HG02981 (cell line): ENCODE measurements around the gene PDCL2.
"Not testable (repeated sequence)": the region's sequence is repeated elsewhere in the genome, so short reads cannot be mapped to it uniquely, and the experiment has no call there.

Experiments
- ATAC-seq: cut with Tn5 transposase; IDR thresholded peaks from one replicate; pipeline ENCODE4 v1.9.1; 2021; ENCODE audit warnings: mild to moderate bottlenecking, moderate library complexity; ENCODE audit not compliant: unreplicated experiment

Gene PDCL2, protein sequence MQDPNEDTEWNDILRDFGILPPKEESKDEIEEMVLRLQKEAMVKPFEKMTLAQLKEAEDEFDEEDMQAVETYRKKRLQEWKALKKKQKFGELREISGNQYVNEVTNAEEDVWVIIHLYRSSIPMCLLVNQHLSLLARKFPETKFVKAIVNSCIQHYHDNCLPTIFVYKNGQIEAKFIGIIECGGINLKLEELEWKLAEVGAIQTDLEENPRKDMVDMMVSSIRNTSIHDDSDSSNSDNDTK

DNA sequence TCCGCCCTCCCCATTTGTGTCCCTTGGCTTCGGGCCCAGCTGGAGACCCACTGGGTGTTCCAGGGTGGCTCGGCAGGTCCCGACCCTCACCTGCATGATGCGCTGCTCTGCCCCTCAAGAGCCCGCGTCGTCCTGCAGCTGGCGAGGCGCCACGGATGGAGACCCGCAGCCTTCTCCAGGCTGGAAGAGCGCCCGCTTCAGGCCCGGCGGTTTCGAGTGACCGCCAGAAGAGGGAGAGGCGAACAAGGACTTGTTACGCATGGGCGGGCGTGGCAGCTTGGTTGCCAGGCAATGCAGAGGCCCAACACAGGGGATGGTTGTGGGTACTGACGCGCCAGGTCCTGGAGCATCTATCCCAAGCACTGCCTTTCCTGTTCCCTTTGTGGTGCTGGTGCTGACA is at the start of gene PDCL2:
PDCL2 (minus strand) TSS at position 232 of the 400 bp plus-strand sequence; CDS start at position 96, 136 bp downstream.
- ATAC-seq: no peak

DNA sequence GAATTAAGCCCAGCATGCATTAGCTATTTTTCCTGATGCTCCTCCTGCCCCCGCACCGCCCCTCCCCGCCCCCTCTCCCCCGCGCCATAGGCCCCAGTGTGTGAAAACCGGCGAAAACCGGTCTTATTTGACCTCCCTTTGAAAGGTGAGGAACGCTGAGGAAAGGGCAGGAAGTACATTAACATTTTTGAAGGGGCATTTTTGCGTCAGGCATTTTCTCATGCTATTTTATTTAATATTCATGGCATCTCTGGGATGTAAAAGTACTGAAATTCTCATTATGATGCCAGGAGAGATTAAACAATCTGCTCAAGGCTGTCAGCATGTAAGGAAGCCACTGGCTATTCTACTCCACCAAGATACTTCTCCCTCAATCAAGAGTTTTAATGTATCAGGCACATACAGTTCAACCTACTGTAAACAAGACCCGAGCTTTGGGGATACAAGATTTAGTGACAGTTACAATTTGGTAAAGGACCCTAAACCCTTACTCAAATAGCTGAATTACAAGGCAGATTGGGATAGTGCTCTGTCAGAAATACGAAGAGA is 45.3 kb upstream of the PDCL2 start:
- no peak for ATAC-seq

DNA sequence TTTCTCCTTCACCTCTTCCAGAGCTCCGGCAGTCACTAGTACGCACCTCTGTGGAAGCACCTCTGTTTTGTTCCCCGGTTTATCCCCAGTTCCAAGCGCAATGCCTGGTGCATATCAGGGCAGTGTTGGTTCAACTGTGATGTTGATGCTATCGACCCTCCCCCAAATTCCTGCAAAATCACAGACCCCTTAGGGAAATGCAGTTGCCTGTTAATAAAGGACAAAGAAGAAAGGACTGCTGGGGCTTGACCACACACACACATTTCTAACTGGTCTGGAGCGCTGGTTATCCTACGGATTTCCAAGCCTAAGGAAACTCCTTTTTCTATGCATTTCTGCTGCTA is 44.6 kb upstream of the PDCL2 start:
- no peak for ATAC-seq

DNA sequence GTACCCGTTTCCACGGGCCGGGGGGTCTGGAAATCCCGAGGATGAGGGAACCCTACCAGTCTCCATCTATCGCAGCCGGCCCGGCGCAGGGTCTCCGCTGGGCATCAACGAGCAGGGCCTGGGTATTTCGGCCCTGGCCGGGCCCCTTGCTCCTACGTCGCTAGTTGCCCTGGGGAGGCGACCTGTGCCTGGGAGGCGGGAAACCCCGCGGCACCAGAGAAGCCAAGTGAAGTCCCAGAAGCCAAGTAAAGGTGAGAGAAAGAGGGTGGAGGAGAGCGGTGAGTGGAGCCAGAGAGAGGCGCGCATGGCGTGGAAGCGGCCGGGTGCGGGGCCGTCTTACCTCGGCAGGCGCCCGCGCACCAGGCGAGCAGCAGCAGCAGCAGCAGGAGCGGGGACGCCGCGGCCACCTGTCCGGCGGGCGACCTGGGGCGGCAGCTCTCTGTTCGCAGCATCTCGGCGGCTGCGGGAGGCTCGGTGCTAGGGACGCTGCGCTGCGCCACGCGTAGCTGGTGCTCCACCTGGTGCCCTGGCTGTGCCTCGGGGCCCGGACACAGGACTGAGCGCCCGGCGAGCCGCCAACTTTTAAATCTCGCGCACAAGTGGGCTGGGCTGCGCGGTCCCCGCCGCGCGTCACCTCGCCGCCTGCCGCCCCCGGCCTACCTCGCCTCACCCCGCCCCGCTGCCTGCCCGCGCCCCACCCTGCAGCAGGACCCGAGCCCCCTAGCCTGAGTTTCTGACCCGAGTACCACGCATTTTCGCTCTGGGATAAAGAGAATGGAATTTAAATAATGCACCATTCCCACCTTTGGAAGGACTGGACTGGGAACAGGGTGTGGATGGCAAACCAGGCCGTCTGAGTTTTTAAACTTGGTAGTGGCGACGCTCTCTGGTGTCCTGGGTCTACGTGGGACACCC is 44.0 kb upstream of the PDCL2 start, which contains the start of gene NMU:
NMU (minus strand) TSS at position 558 of the 915 bp plus-strand sequence; CDS start at position 452, 106 bp downstream.
- peak; percentile 74 for ATAC-seq

DNA sequence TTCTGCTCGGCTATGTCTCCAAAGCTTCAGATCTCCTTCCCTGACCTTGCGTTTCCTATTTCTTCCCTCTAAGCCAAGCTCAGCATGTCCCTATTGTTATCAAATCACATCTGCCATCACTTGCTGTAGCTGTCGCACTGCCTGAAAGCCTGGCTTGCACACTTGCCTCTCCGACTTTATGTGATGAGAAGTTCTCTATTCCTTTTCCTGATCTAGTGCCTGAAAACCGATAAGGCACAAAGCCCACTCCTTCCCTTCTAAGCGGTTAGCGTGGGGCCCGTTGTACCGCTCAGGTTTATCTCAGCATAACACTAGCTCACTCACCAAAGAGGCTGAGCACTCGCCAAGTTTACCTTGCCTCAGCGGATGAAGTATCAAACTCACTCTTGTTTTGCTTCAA is 43.2 kb upstream of the PDCL2 start:
- no peak for ATAC-seq

DNA sequence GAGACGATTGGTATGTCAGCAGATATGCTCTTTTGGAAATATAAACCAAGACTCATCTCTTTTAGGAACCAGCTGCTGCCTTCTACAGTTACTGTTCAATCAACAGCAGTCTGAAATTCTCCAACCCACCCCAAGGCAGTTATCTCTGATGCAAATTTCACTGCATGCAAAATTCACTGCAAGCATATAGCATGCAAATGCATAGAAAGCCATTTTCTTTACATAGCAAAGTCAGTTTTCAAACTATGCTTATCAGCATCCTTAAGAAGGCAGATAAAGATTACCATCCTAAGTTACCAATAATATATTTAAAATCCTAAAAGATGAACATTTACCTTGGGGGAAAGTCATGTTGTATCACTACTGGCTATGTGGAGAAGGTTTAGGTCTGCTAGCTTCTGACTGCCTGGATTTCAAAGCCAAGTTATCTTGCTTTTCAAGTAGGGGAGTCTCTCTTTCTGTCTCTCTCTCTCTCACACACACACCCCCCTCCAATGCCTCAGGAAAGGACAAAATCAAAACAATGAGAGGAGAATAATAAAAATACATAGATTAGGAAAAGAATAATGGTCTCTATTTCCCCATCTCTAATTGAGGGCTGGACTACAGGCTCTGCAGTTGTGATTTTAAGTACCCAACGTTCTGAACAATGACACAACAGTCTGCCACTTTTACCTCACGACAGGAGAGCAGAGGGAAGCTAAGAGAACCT is 42.5 kb upstream of the PDCL2 start:
- ATAC-seq: no peak

DNA sequence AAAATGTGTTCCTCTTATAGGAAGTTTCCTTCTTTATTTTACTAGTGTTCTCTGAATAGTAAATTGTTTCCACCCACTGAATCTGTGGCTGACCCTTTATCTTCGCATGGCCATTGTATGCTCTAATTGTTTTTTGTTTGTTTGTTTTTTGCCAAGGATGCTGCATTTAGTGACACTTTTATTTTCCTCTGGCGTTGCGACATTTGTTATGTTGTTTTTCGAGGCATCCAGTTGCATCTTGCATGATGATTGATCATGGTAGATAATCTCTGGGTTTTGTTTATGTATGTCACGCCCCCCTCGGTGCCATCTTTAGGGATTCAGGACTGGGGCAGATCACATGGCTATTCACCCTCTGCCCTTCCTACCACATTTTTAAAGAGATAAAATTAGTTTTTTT is 41.9 kb upstream of the PDCL2 start:
- ATAC-seq: no peak

DNA sequence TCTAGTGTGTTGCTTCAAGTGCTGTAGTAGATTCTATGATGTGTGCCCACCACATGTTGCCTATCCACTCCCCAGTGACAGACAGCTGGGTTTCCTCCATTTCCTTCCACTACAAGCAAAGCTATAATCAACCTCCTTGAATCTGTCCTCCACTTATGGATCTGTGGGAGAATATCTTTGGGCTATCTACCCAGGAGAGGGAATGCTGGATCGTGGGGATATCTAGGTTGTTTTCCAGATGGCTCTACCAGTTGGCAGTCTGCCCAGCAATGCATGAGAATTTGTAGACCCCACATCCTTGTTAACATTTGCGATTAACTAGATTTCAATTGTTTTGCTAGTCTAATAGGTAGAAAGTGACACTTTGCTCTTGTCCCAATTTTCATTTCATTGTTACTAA is 33.8 kb upstream of the PDCL2 start:
- no peak for ATAC-seq

DNA sequence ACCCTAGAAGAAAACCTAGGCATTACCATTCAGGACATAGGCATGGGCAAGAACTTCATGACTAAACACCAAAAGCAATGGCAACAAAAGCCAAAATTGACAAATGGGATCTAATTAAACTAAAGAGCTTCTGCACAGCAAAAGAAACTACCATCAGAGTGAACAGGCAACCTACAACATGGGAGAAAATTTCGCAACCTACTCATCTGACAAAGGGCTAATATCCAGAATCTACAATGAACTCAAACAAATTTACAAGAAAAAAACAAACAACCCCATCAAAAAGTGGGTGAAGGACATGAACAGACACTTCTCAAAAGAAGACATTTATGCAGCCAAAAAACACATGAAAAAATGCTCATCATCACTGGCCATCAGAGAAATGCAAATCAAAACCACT is 32.0 kb upstream of the PDCL2 start:
- ATAC-seq: not testable (repeated sequence)

DNA sequence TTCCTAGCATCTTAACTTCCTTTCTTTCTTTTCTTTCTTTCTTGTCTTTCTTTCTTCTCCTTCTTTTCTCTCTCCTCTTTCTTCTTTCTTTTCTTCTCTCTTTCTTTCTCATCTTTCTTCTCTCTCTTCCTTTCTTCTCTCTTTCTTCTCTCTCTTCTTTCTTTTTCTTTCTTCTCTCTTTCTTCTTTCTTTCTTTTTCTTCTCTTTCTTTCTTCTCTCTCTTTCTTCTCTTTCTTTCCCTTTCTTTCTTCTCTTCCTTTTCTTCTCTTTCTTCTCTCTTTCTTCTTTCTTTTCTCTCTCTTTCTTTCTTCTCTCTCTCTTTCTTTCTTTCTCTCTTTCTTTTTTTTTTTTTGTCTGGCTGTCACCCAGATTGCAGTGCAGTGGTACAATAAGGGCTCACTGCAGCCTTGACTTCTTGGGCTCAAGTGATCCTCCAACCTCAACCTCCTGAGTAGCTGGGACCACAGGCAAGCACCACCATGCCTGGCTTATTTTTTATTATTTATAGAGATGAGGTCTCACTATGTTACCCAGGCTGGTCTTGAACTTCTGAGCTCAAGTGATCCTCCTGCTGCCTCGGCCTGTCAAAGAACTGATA is 26.6 kb upstream of the PDCL2 start:
- ATAC-seq: no peak

DNA sequence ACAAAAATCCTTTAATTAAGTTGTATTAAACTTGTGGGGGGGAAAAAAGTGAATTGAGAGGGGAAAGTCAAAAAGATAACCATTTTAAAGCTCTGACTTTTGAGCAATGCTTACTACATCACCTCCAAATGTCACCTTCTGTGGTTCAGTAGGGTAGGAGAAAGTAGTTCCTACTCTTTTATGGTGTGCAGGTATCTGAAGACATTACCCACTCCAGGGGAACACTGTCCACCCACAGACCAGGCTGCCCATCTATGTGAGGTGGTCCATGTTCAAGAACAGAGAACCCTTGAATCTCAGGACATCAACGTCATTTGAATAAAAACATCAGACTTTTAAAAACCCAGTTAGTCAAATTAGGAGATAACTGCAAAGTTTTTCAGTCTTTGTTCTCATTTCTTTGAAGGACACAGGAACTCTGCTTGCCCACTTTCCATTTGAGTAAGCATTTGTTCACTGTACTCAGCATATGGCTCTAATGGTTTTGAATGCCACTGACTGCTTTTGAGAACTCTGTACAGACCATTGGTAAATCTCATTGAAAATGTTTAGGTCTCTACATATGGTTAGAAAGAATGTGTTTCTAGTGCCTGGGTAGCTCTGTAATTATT is 25.6 kb upstream of the PDCL2 start:
- peak; percentile 95 for ATAC-seq

DNA sequence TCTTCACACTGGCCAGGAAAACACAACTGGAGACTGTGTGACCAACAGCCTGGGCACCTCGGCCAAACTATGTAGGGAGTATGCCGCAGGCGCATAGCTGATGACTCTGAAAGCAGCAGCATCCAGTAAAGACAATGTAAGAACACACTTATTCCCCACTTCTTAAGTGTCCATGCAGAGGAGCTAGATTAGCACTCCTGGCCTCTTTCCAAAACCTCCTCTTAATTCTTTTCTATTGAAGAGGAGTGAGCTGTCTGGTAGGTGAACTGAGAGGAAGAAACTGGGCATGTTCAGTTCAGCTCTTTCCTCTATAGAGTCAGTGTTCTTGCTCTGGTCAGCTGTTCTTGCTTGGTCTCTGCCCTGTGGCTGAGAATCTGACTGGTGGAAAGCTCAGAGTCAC is 23.0 kb upstream of the PDCL2 start:
- no peak for ATAC-seq

DNA sequence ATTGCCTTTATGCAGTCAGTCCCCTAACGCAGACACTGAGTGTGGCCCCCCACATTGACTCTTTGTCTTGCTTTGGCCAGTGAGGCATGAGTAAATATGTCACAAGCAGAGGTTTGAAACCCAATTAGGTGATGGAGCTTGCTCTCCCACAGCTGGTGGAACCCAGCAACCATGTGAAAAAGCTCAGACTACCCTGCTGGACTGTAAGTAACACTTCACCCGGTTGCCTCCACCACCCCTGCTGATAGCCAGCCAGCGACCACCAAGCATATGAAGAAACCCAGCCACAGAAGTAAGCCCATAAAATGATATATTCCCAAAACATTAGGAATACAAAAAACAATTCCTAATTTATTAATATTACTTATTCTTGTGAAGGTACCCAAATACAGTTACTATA is 21.6 kb upstream of the PDCL2 start:
- ATAC-seq: no peak

DNA sequence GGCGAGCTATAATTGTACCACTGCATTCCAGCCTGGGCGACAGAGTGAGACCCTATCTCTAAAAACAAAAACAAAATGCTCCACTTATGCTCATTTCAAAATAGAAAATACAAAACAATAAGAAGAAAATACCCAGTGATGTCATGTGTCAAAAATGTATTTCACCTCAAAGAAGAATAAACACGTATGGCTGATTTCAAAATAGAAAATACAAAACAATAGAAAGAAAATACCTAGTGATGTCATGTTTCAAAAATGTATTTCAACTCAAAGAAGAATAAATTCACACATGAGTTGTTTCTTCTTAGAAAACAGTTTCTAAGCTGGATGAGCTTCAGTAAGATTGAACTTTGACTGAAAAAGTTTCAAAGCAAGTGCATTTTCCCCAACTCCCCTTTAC is 20.3 kb upstream of the PDCL2 start:
- ATAC-seq: no peak

DNA sequence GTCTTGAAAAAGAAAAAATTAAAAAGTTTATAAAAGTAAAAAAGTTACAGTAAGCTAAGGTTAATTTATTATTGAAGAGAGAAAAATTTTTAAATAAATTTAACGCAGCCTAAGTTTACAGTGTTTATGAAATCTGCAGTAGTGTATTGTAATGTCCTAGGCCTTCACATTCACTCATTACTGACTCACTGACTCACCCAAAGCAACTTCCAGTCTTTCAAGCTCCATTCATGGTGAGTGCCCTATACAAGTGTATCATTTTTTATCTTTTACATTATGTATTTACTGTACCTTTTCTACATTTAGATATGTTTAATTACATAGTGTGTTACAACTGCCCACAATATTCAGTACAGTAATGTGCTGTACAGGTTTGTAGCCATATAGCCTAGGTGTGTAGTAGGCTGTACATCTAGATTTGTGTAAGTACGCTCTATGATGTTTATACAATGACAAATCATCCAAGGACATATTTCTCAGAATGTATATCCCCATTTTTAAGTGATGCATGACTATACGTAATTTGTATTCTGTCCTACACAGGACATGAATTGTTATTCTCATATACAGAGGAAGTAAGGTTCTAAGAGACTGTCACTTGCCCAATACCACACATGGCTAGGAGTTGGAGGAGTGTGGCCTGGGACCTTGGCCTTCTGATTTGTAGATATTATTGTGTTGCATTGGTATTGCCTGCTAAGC is 19.5 kb upstream of the PDCL2 start:
- no peak for ATAC-seq

DNA sequence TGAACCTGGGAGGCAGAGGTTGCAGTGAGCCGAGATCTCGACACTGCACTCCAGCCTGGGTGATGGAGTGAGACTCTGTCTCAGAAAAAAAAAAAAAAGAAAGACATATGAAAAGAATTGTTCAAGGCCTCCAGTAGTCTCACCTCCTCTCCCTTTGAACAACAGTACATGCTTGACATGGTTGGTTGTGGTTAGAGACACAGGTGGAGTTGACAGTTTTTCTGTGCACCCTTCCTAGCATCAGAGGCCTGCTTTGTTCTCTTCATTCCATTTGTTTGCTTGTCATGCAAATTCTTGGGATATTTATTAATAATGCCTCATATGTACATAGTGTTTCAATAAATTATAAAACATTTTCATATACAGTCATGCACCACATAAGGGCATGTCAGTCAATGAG is 18.3 kb upstream of the PDCL2 start:
- no peak for ATAC-seq

DNA sequence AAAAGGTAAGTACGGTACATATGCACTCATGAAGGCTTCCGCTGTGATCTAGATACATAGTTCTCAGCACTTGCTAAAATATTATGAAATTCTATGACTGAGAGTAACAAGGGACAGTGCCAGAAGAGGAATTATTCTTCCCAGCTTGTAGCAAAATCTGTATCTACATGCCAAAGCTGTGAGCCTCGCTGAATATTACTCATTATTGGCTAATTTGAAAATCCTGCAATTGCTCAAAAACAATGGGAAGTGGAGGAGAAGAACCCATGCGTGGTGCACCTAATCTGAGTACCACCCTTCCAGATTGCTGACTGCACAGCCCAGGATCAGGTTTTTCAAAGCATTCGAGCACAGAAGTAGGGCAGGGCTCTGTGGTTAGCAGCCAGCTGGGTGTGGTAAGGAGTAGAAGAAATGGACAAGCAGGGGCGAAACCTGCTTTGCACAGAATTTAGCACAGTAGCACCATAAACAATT is 17.4 kb upstream of the PDCL2 start:
- ATAC-seq: no peak

DNA sequence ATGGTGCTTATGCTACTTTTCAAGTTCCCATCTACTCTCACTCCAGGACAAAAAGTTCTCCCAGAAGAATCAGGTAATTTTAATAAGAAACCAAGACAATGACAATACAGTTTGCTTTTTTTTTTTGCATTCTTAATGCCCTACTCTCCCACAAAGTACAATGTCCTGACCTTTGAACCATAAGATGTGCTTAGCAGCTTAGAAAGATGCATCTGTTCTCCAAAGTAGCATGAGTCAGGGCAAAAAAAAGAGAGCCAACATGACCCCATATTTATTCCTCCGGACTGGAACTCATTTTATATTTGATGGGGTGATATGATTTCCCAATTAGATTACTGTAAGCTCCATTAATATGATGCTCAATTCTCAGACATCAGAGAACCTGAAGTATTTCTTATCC is 16.5 kb upstream of the PDCL2 start:
- ATAC-seq: no peak

DNA sequence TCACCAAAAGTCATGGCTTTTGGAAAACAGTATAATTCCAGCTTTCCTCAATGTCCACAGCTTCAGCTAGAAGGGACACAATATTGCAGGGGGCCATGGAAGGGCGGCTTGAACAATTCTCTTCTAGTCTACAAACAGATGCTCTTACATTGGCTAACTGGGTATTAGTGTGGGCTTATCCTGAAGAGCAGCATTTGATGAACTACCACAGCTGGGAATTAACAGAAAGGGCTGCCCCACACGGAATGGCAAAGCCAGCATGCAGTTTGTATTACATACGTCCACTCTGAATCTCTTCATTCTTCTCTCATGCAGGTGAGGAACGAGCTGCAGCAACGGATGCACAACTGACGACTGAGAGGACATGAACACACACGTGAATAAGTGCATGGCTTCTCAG is 13.0 kb upstream of the PDCL2 start:
- ATAC-seq: no peak

DNA sequence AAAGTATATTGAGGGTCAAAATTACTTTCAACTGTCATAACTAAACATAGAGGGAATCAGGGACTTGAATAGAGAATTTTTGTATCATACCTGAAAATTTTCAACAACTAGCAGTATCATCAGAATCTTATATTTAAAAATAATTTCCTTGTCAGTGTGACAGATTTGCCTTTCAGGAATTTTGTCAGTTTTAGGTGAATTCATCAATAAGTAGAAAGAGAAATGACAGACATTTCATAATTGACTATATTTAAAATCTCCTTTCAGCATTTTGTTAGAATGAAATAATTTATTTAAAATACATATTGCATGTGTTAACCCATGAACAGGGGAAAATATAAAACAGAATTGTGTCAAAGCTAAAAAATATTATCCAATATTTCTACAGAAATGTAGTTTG is 8.6 kb upstream of the PDCL2 start:
- ATAC-seq: no peak
